CD4-positive, alpha-beta T cell treated with Interleukin-21 for 1 hour (primary cell): ENCODE measurements around the gene LRCH3.
"Not testable (repeated sequence)": the region's sequence is repeated elsewhere in the genome, so short reads cannot be mapped to it uniquely, and the experiment has no call there.

ENCODE experiments used
- DNase-seq: peaks from one replicate; pipeline ENCODE4 v3.0.0-alpha.2; 2020

The LRCH3 gene

GRCh38 chr3:197837282-197837681, 46.2 kb downstream of the LRCH3 start:
- DNase-seq, result no peak

GRCh38 chr3:197841789-197842188, 50.7 kb downstream of the LRCH3 start:
- DNase-seq, result no peak

DNA sequence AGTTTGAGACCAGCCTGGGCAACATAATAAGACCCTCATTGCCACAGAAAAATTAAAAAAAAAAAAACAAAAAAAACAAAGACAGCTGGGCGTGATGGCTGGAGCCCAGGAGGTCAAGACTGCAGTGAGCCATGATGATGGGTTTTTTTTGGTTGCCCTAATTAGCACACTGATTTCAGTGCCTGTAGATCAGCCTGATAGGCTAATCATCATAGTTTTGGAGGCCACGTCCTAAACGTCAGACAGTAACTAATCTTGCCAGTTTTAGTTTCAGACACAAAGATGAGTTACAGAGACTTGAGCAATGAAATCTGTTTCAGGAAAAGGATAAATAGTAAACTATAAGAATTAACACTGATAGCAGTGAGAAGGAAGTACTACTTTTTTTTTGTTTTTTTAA, 55.4 kb downstream of the LRCH3 start:
- DNase-seq, result no peak

DNA sequence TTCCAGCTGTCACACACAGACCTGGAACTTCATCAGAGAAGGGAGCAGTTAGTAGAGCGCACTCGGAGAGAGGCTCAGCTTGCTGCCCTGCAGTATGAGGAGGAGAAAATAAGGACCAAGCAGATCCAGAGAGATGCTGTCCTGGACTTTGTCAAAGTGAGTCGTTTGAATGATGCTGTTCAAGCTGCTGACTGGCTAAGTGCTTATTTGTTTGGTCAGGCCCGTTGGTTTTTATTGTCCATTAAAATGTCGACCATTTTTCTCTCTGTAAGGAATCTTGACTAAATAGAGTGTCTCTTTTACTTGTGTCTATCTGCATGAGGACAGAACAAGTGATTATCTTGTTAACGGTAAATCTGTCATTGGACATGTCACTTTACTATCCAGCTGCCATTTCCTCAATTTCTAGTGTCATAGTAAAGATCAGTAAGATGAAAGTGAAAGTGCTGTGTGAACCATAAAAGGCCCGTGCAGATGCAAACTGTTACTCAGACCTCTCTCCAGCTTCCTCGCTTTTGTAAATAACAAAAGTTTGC, 56.9 kb downstream of the LRCH3 start:
- peak; percentile 60 for DNase-seq

GRCh38 chr3:197854596-197855343, 63.7 kb downstream of the LRCH3 start:
- no peak for DNase-seq

DNA sequence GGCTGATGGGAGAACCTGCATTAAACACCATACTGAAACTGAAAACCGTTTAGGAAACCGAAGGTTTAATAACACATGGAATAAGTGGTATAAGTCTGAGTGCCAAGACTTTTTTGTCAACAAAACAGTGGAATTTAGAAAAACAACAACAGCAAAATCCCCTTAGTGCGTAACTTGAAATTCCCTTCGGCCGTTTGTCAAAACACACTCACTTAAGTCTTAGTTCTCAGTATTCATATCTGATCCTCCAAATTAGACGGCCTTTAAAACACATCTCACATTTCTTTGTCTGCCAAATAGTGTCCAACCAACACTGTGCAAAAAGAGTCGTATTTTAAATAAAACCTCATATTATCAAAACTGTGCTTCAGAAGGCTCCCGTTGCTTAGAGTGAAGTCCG, 64.5 kb downstream of the LRCH3 start:
- DNase-seq, result no peak

DNA sequence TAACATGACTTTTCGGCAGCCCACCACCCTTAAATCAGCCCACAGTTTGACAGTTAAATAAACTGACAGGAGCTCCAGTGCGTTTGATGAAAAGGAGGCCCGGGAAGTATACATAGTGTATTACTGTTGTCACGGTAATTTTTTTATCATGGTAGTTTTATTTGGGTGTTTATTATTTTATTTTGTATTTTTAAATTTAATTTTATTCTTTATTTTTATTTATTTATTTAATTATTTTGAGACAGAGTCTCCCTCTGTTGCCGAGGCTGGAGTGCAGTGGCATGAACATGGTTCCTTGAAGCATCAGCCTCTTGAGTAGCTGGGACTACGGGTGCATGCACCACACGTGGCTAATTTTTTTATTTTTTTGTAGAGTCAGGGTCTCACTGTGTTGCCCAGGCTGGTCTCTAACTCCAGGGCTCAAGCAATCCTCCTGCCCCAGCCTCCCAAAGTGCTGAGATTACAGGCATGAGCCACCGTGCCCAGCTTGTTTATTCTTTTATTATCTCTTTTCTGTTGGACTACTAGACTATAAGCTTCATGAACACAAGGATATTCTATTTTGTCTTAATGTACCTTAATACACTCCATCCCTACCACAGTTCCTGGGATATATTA, 65.3 kb downstream of the LRCH3 start:
- no peak for DNase-seq

DNA sequence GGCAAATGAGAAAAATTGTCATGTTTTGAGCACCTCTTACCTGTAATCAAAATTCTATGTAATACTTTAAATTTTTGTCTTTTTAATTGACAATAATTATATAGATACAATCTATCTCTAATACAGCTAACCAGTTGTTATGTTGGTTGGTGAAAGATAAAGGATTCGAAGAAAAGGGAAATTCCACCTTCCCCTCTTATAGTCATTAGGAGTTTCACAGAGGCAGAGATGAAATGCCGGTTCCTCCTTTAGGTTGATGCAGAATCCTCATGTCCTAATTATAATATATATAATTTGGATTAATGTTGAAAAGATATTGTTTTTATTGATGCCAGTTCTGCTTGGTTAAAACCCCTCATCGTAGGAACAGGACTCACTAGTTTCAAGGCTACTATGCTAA, 67.1 kb downstream of the LRCH3 start:
- DNase-seq, result no peak

GRCh38 chr3:197858598-197858997, 67.5 kb downstream of the LRCH3 start:
- no peak for DNase-seq

- no peak for DNase-seq
These were observed 75.0 kb downstream of the LRCH3 start for GRCh38 chr3:197866035-197866434.

- no peak for DNase-seq
These were observed 82.3 kb downstream of the LRCH3 start for GRCh38 chr3:197873329-197873728.

GRCh38 chr3:197874064-197874463, 83.0 kb downstream of the LRCH3 start:
- no peak for DNase-seq

DNA sequence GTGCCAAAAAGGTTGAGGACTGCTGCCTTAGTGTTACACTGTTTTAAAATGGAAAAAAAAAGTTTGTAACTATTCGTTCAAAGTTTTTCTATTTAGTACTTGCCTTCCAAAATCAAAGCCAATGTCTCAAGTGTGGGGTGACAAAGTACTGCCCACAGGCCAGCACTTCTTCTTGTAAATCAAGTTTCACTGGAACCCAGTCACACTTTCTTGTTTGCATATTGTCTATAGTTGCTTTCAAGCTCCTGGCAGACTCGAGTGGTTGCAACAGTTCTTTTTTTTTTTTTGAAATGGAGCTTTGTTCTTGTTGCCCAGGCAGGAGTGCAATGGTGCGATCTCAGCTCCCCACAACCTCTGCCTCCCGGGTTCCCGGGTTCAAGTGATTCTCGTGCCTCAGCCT, 83.6 kb downstream of the LRCH3 start:
- DNase-seq, result no peak

DNA sequence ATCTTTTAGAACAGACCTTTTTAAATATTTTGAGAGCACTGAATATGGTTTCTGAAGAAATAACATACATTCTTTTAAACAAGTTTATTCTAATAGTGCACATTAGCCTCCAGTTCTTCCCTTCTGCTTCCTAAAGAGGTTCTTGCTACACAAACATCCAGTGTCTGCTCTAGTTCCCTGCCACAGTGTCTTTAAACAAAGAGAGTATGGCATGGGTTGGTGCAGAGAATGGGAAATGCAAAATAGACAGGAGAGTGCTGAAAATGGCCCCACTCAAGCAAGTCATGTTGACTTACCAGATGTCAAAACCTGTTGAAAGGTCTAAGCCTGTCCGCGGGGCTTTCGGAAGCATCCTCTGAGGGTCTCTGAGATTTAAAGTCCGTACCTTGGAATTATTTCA, 86.8 kb downstream of the LRCH3 start:
- no peak for DNase-seq

DNA sequence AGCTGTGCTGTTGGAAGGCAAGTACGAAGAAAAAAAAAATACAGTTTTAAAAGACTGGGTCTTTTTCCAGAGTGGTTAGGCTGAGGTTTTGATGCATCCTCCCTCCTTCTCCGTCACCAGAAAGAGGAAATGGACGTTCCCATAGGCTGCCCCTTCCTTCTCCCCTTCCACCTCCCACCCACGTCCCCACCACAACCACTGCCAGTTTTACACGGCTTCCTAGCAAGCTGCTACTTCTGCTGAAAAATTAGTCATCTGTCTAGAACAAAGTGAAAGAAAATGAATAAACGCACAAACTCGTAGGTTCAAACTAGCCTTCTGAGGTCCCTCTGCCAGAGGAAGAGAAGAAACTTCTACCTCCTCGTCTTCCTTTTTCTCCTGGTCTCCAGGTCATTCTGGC, 87.4 kb downstream of the LRCH3 start:
- DNase-seq, result peak; percentile 9

GRCh38 chr3:197880491-197881269, 89.6 kb downstream of the LRCH3 start:
- DNase-seq, result no peak

- no peak for DNase-seq
These were observed 90.4 kb downstream of the LRCH3 start for GRCh38 chr3:197881270-197881969.

DNA sequence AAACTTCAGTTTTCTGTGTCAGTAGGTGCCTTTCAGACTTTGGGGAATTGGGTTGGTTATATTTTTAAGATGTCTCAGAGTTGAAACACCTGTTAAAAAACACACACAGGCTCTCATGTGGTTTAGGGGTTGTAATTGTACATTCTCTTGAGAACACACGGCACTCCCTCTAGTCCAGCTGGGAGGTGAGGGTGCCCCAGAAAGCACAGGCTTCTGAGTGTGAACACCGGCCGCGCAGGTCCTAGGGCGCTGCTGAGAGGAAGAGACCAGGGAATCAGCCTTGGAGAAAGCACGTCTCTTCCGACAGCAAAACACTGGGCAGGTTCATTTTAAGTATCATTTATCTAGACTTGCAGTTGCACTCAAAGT, 90.9 kb downstream of the LRCH3 start:
- no peak for DNase-seq

- DNase-seq, result no peak
These were observed 91.5 kb downstream of the LRCH3 start for GRCh38 chr3:197882586-197882985.

DNA sequence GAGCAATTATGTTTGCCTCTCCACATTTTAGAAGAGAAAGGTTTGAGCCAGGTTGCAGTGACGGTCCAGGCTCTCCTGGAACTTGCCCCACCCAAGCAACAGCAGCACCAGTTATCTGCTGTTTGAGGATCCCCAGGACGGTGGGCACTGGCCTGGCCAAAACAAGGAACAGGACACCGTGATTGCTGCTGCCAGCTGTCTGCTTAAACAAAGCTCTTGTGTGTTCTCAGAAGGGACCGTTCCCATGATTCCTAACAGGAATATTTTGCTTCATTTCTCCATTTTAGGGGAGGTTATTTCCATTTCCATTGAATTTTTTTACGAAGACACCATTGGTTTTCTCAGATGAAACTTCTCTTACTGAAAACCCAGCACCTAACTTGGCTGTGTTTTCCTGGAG, 92.5 kb downstream of the LRCH3 start:
- DNase-seq, result no peak

- not testable (repeated sequence) for DNase-seq
These were observed 93.3 kb downstream of the LRCH3 start for GRCh38 chr3:197884330-197884729.

- DNase-seq, result not testable (repeated sequence)
These were observed 95.0 kb downstream of the LRCH3 start for GRCh38 chr3:197886052-197886451.

- DNase-seq, result not testable (repeated sequence)
These were observed 96.5 kb downstream of the LRCH3 start for GRCh38 chr3:197887430-197888053.
